22Rv1 (cell line): ENCODE results near the gene PCIF1.

Experiments
- H3K27ac ChIP-seq: fragments of 450-650 bp; 2 replicates; pipeline ENCODE4 v1.5.1; 2017
- ZFX ChIP-seq: fragments of 450-650 bp; IDR thresholded peaks from 2 replicates; pipeline ENCODE4 v1.6.1; 2017; ENCODE audit warnings: antibody characterized with exemption, borderline replicate concordance
- TF ChIP-seq, protein P1 (sequence below): fragments of 450-650 bp; IDR thresholded peaks from 2 replicates; pipeline ENCODE4 v1.5.1; 2017; ENCODE audit warnings: mild to moderate bottlenecking

The PCIF1 gene

DNA sequence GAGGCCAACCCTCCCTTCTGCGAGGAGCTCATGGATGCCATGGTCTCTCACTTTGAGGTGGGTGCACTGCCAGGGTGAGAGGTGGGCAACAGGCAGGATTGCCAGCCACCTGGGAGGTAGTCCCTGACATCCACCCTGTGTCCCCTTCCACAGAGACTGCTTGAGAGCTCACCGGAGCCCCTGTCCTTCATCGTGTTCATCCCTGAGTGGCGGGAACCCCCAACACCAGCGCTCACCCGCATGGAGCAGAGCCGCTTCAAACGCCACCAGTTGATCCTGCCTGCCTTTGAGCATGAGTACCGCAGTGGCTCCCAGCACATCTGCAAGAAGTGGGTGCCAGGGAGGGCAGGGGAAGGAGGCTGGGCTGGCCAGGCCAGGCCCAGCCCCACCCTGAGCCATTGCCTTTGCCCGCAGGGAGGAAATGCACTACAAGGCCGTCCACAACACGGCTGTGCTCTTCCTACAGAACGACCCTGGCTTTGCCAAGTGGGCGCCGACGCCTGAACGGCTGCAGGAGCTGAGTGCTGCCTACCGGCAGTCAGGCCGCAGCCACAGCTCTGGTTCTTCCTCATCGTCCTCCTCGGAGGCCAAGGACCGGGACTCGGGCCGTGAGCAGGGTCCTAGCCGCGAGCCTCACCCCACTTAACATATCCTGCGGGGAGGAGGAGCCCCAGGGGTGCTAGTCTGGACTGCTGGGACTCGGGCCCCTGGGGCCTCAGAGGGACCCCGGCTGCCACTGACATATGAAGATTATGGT is 12.8 kb downstream of the PCIF1 start:
- H3K27ac ChIP-seq = no peak overlapping the region
- TF ChIP-seq, protein P1, sequence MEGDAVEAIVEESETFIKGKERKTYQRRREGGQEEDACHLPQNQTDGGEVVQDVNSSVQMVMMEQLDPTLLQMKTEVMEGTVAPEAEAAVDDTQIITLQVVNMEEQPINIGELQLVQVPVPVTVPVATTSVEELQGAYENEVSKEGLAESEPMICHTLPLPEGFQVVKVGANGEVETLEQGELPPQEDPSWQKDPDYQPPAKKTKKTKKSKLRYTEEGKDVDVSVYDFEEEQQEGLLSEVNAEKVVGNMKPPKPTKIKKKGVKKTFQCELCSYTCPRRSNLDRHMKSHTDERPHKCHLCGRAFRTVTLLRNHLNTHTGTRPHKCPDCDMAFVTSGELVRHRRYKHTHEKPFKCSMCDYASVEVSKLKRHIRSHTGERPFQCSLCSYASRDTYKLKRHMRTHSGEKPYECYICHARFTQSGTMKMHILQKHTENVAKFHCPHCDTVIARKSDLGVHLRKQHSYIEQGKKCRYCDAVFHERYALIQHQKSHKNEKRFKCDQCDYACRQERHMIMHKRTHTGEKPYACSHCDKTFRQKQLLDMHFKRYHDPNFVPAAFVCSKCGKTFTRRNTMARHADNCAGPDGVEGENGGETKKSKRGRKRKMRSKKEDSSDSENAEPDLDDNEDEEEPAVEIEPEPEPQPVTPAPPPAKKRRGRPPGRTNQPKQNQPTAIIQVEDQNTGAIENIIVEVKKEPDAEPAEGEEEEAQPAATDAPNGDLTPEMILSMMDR = no peak
- no peak for TF ChIP-seq ZFX

DNA sequence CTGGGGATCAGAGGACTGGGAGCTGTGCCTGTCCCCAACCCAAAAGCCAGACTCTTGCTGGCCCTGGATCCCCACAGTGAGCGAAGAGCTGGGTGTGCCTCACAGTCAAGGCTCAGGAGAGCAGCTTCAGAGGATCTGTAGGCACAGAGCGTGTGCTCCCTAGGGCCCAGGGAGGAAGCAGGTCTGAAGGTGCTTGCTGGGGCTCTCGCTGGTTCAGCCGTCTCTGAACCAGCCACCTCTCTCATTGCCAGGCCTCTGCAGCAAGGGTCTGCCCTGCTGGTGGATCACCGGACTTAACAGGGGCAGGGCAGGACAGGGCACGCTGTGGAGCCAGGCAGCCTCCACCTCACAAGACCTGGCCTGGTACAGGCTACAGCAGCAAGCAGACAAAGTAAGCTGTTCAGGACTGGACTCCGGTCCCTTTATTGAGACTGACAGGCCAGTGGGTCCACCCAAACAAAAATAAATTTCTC is 13.8 kb downstream of the PCIF1 start:
- no peak overlapping the region for H3K27ac ChIP-seq
- TF ChIP-seq, protein P1 = no peak
- TF ChIP-seq ZFX = no peak

DNA sequence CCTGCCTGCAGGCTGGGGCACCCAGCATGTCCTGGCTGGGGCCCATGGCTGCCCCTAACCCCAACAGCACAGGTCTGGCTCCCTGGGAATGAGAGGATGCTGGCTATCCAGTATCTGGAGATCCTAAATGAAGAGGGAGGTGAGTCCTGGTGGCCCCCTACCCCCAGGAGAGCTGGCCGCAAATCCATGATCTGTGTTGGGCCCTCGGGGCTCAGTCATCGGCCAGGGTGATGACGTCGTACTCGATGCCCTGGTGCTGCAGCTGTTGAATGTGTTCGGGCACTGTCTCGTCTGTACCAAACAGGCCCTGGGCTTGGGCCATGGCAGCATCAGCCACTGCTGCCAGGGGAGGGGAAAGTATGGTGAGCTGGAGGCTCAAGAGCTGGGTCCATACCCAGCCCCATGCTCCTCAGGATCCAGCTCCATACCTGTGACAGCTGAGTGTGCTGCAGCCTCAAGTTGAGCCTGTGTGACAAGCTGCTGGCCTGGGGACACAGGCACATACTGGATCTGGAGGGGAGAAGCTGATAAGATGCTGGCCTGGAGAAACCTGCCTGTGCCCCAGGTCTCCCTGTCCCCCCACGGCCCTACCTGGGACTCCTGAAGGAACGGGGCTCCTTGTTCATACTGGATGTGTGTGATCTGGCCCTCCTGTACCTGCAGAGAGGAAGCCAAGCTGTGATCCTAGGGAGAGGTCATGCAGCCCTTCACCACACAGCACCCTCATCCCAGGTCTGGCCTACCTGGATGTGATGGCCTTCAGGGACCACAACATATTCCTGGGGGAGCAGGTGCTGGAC is 14.5 kb downstream of the PCIF1 start:
- no peak overlapping the region for H3K27ac ChIP-seq
- TF ChIP-seq, protein P1 = no peak
- TF ChIP-seq ZFX = no peak

DNA sequence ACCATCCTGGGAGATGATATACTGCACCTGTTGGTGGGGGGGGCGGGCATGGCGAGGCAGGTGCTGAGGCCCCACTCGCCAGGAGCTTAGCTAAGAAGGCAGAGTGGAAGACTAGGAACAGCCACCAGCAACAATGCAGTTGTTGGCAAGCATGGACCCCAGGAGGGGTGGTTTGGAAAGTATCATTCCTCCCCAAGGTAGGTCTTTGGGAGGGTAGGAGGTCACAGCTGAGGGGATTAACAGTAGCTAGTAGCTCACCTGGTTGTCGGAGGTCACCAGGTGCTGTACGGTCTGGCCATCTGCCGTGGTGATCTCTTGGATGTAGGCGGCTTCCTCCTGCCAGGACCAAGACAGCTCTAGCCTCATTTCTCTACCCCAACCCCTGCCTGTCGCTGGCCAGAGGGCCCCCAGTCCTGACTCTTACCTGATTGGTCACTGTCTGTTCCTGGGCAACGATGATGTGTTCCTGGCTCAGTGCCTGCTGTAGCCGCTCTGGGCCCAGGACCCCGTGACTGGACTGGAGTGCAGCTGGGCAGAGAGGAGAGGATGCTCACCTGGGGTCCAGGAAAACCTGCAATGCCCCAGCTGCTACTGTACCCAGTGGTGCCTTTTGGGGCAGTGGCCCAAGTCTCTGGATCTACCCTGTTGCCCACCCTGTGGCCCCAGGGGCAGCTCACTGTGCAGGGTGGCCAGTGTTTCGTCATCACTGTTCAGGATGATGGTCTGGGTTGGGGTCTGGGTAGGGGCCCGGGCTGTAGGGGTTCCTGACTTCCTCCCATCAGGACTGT is 15.3 kb downstream of the PCIF1 start:
- TF ChIP-seq, protein P1 = no peak
- no peak for TF ChIP-seq ZFX
- H3K27ac ChIP-seq = no peak overlapping the region

DNA sequence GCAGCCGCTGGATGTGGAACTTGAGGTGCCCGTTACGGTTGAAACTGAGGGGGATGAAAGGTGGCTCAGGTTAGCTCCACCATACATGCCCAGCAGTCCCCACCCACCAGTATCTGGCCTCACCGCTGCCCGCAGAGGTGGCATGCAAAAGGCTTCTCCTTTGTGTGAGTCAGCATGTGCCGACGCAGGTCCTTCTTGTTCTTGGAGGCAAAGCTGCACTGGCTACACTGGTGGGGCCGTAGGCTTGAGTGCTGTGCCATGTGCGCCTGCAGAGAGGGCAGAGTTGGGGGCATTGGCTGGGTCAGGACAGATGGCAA is 15.8 kb downstream of the PCIF1 start:
- TF ChIP-seq, protein P1 = no peak
- no peak for TF ChIP-seq ZFX

DNA sequence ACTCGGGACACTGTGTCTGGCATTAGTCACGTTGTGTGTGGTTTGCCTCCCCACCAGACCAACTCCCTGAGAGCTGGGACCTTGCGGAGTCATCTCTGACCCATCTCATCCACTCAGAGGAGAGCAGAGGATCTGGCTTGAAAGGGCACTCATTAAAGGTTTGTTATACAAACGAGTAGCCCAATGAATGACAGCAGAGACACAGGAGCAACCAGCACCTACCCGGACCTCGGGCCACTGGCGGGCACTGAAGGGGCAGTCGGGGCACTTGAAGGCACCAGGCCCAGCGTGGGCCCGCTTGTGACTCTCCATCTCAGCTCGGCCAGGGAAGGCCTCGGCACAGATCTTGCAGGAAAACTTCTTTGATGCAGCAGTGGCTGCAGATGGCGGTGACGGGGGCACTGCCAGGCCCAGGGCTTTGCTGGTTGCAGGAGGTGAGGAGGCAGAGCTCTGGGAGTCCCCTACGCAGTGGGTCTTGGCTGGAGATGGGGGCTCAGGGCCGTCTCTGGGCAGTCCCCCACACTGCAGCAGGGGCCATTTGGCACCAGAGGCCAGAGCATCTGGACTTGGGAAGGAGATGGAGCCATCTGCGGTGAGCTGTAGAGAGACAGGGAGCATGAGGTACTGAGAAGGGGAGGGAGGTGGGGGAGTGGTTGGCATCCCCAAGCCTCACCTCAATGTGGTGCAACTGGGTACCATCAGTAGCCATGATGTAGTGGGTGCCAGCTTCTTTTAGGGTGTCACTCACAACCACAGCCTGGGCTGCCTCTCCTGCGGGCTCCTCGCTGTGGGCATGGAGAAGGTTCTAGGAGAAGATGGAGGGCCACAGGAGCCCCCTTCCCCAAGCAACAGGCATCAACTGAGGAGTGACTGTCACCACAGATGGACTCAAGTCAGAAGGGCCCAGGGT is 17.7 kb downstream of the PCIF1 start:
- no peak for TF ChIP-seq ZFX
- TF ChIP-seq, protein P1 = no peak
- H3K27ac ChIP-seq = no peak overlapping the region

More for the DNA sequence above, 15.8 kb downstream of the PCIF1 start:
- H3K27ac ChIP-seq = no peak overlapping the region
